Gastrocnemius medialis (tissue), 4 donors: ENCODE data around the gene AWAT1.

Experiments used
- CTCF ChIP-seq, 5 experiments: fragments of 450-650 bp in 3 of 5; fragments of 200-600 bp in 2 of 5; sonication (generic) in 2 of 5; IDR thresholded peaks in 4 of 5; conservative IDR thresholded peaks in 1 of 5; 1 replicate in 4 of 5; 2 replicates in 1 of 5; pipeline ENCODE4 v1.5.1; 2016 to 2019; ENCODE audit warnings: antibody characterized with exemption in 5 of 5, mild to moderate bottlenecking in 3 of 5, moderate library complexity in 3 of 5
- POLR2A ChIP-seq, 2 donors: fragments of 450-650 bp; IDR thresholded peaks; one replicate each; pipeline ENCODE4 v1.6.1; 2017; ENCODE audit warnings: antibody characterized with exemption in 2 of 2, mild to moderate bottlenecking in 2 of 2, moderate library complexity in 2 of 2

GRCh38 chrX:70244881-70245280 is 10.4 kb downstream of the AWAT1 start:
- TF ChIP-seq CTCF (IDR thresholded peaks at IDR 0.05 in 4 of 5, conservative IDR thresholded peaks at IDR 0.05 in 1 of 5): no peak
- TF ChIP-seq POLR2A (IDR thresholded peaks at IDR 0.05): no peak
